ENCODE results near the gene PTCSC3. TPM values are rescaled to one million over a fixed set of nuclear protein-coding genes. Genes with fewer than 3 reads are reported as not detected.
A peak's percentile ranks its signal among the peaks of the same experiment; 100 is the strongest.
"Not testable (repeated sequence)": the region's sequence is repeated elsewhere in the genome, so short reads cannot be mapped to it uniquely, and the experiment has no call there.

Gene PTCSC3
- total and polyA plus RNA-seq, 2 experiments from 2014 or later: not detected

DNA sequence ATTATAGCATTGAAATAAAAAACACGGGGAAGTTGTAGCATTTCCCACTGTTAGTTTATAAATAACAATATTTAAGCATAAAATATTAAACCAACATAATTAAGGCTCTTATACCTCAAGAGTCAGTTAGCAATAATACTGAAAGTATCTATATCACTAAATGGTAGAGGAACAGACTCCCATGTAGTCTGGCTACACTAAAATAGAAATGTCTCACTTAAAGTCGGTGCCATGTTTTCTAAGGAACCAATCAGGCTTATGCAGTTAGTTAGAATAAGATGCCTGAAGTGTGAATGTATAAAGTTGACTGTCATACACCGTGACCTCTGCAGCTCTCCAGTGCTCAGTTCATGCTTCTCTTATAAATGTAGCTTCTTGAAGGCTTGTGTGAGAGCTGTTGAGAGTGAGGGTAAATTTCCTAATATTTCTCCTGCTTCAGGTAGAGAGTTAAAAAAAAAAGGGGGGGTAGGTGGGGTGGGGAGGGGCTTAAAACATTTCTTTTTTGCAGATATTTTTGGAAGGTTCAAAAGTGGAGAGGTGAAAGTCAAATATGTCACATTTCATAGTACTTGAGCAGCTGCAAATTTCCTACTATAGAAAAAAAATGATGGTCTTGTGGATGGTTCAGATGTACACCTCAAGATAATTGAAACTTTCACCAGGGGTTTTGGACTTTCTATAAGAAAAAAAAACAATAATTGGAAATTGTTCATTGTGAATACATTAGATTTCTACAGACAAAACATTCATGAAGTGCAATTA, 64.5 kb downstream of the PTCSC3 start:
- TF ChIP-seq CTCF (IDR thresholded peaks at IDR 0.05; ENCODE audit: poor library complexity): no peak
- no peak for TF ChIP-seq EZH2phosphoT487 (IDR thresholded peaks at IDR 0.05; ENCODE audit: low read depth, severe bottlenecking, unreplicated experiment)
- TF ChIP-seq EZH2 (IDR thresholded peaks at IDR 0.05; ENCODE audit: borderline replicate concordance): no peak
- no peaks in the 10 kb centered on the region for H3K36me3 ChIP-seq (replicated peaks; ENCODE audit: insufficient read depth, low read depth)
- H3K9me3 ChIP-seq (ENCODE audit: low read depth): no peaks in the 10 kb centered on the region
- DNase-seq (ENCODE audit: low spot score): no peak
- no peak overlapping the region for H2AFZ ChIP-seq
- 89% methylated on average over 3 of the region's 3 CpGs for WGBS (ENCODE audit: low lambda C conversion rate, missing lambda C conversion rate)
- no peaks in the 10 kb centered on the region for H3K79me2 ChIP-seq
- no peaks in the 10 kb centered on the region for H3K4me1 ChIP-seq (ENCODE audit: insufficient read depth)
- no peak overlapping the region for H3K4me2 ChIP-seq
- no peaks in the 10 kb centered on the region for H4K20me1 ChIP-seq (ENCODE audit: insufficient read depth, poor library complexity, severe bottlenecking)
- H3K9me2 ChIP-seq (replicated peaks; ENCODE audit: insufficient read depth): no peaks in the 10 kb centered on the region
- no peak overlapping the region for H3K4me3 ChIP-seq
- H3K27ac ChIP-seq: no peak overlapping the region
- peaks cover 3% of the 10 kb centered on the region for H3K27me3 ChIP-seq

- Histone ChIP-seq H3K9me3 (ENCODE audit: low read depth) (no peaks in the 10 kb centered on the region), H3K36me3 (replicated peaks; ENCODE audit: insufficient read depth, low read depth) (no peaks in the 10 kb centered on the region), H3K27me3 (no peaks in the 10 kb centered on the region), H3K4me1 (ENCODE audit: insufficient read depth) (no peaks in the 10 kb centered on the region), H4K20me1 (ENCODE audit: insufficient read depth, poor library complexity, severe bottlenecking) (no peaks in the 10 kb centered on the region), H3K4me3 (no peak overlapping the region), H2AFZ (no peak overlapping the region), H3K4me2 (no peak overlapping the region), H3K9me2 (replicated peaks; ENCODE audit: insufficient read depth) (no peaks in the 10 kb centered on the region), H3K27ac (no peak overlapping the region), H3K79me2 (no peaks in the 10 kb centered on the region)
- no peak for TF ChIP-seq EZH2 (IDR thresholded peaks at IDR 0.05; ENCODE audit: borderline replicate concordance)
- no peak for TF ChIP-seq EZH2phosphoT487 (IDR thresholded peaks at IDR 0.05; ENCODE audit: low read depth, severe bottlenecking, unreplicated experiment)
- peak; percentile 27 for TF ChIP-seq CTCF (IDR thresholded peaks at IDR 0.05; ENCODE audit: poor library complexity)
- 0% methylated on average over 1 of the region's 1 CpG for WGBS (ENCODE audit: low lambda C conversion rate, missing lambda C conversion rate)
- peak; percentile 9 for DNase-seq (ENCODE audit: low spot score)
Observed at GRCh38 chr14:36105401-36105800, 71.1 kb downstream of the PTCSC3 start.

DNA sequence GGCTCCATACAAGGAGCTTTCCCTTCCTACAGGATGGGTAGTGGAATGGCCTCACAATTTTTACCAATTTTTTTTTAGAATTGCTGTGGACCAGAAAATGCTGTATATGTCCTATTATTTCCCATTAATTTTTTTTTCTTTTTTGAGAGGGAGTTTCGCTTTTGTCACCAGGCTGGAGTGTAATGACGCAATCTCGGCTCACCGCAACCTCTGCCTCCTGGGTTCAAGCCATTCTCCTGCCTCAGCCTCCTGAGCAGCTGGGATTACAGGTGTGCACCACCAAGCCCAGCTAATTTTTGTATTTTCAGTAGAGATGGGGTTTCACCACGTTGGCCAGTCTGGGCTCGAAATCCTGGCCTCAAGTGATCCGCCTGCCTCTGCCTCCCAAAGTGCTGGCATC, 72.3 kb downstream of the PTCSC3 start:
- not testable (repeated sequence) for H3K27ac ChIP-seq; H3K36me3 ChIP-seq (replicated peaks; ENCODE audit: insufficient read depth, low read depth); H3K4me1 ChIP-seq (ENCODE audit: insufficient read depth); H3K4me3 ChIP-seq; DNase-seq (ENCODE audit: low spot score); H3K9me3 ChIP-seq (ENCODE audit: low read depth); H4K20me1 ChIP-seq (ENCODE audit: insufficient read depth, poor library complexity, severe bottlenecking); H3K9me2 ChIP-seq (replicated peaks; ENCODE audit: insufficient read depth); H3K27me3 ChIP-seq; H3K79me2 ChIP-seq; H3K4me2 ChIP-seq; H2AFZ ChIP-seq
- 73% methylated on average over 7 of the region's 7 CpGs for WGBS (ENCODE audit: low lambda C conversion rate, missing lambda C conversion rate)

DNA sequence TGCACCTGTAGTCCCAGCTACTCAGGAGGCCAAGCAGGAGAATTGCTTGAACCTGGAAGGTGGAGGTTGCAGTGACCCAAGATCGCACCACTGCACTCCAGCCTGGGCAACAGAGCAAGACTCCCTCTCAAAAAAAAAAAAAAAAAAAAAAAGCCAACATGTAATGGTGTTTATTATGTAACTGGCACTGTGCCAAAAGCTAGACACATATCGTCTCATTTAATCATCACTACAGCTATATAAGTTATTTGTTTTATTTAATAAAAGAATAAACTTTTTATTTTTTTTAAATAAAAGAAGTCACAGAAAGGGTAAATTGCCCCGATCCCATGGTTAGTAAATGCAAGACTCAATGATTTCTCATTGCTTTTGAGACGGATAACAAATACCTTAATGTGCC, 76.9 kb downstream of the PTCSC3 start:
- no peak for TF ChIP-seq EZH2phosphoT487 (IDR thresholded peaks at IDR 0.05; ENCODE audit: low read depth, severe bottlenecking, unreplicated experiment)
- TF ChIP-seq EZH2 (IDR thresholded peaks at IDR 0.05; ENCODE audit: borderline replicate concordance): no peak
- no peak for TF ChIP-seq CTCF (IDR thresholded peaks at IDR 0.05; ENCODE audit: poor library complexity)
- Histone ChIP-seq H3K9me3 (ENCODE audit: low read depth) (no peaks in the 10 kb centered on the region), H3K4me1 (ENCODE audit: insufficient read depth) (no peaks in the 10 kb centered on the region), H3K36me3 (replicated peaks; ENCODE audit: insufficient read depth, low read depth) (no peaks in the 10 kb centered on the region), H3K79me2 (no peaks in the 10 kb centered on the region), H4K20me1 (ENCODE audit: insufficient read depth, poor library complexity, severe bottlenecking) (no peaks in the 10 kb centered on the region), H2AFZ (no peak overlapping the region), H3K4me3 (no peak overlapping the region), H3K4me2 (no peak overlapping the region), H3K27ac (no peak overlapping the region), H3K9me2 (replicated peaks; ENCODE audit: insufficient read depth) (no peaks in the 10 kb centered on the region), H3K27me3 (no peaks in the 10 kb centered on the region)
- DNase-seq (ENCODE audit: low spot score): no peak
- WGBS (ENCODE audit: low lambda C conversion rate, missing lambda C conversion rate): 91% methylated on average over 4 of the region's 4 CpGs

Measured in hepatocyte (in vitro differentiated cells).